PC-9 (cell line): ENCODE measurements around the gene TSSK1B.

ENCODE experiments used
- CTCF ChIP-seq: fragments of 200-600 bp; sonication (generic); conservative IDR thresholded peaks from 2 replicates; pipeline ENCODE4 v1.6.1; 2017; ENCODE audit warnings: mixed run types, antibody characterized with exemption, mild to moderate bottlenecking, moderate library complexity
- EZH2 ChIP-seq: fragments of 200-600 bp; sonication (generic); IDR thresholded peaks from 2 replicates; pipeline ENCODE4 v1.8.0; 2017; ENCODE audit warnings: antibody characterized with exemption, low read depth

DNA sequence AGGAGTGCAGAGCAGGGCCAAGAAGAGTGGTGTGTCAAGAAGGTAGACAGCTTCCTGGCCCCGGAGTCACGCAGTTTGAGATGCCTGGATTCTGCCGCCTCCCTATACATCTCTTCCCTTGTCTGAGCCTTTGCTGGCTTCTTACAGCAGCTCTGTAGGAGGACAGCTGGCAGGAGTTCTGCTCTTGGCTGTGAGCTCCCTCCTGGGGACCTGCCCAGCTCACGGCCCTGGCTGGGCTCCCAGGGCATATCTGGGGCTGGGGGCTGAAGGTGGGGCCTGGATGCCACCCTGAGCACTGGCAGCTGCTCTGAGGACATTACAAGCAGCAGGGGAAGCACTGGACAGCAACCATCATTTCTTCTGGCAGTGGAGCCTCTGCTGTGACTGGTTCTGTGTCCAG is 786 bp upstream of the TSSK1B start:
- no peak for TF ChIP-seq EZH2
- no peak for TF ChIP-seq CTCF
